Stimulated activated CD4-positive, alpha-beta T cell treated with anti-CD3 and anti-CD28 coated beads, Interleukin-4, amount 100 ng/mL, for 24 hours (primary cell): ENCODE data around the gene GAA.

Experiments
- DNase-seq: peaks from one replicate; pipeline ENCODE4 v3.0.0-alpha.2; 2020

GAA gene

GRCh38 chr17:80104956-80105375 lies 3.6 kb downstream of the GAA start:
- DNase-seq, result no peak

GRCh38 chr17:80105762-80106161 lies 4.4 kb downstream of the GAA start:
- DNase-seq, result no peak

GRCh38 chr17:80106176-80106575 lies 4.8 kb downstream of the GAA start:
- DNase-seq, result no peak

- DNase-seq, result no peak
Measured at GRCh38 chr17:80106751-80107150, 5.4 kb downstream of the GAA start.

- DNase-seq, result no peak
Measured at GRCh38 chr17:80107231-80108021, 6.0 kb downstream of the GAA start.

- no peak for DNase-seq
Measured at GRCh38 chr17:80108036-80108971, 6.9 kb downstream of the GAA start.

- DNase-seq, result no peak
Measured at GRCh38 chr17:80109066-80109660, 7.8 kb downstream of the GAA start.

GRCh38 chr17:80109713-80110446 lies 8.5 kb downstream of the GAA start:
- no peak for DNase-seq

GRCh38 chr17:80110447-80110812 lies 9.0 kb downstream of the GAA start:
- DNase-seq, result no peak

- no peak for DNase-seq
Measured at GRCh38 chr17:80110927-80111701, 9.7 kb downstream of the GAA start.

- no peak for DNase-seq
Measured at GRCh38 chr17:80111702-80112470, 10.5 kb downstream of the GAA start.

- no peak for DNase-seq
Measured at GRCh38 chr17:80112471-80113032, 11.2 kb downstream of the GAA start.

- no peak for DNase-seq
Measured at GRCh38 chr17:80113033-80113484, 11.7 kb downstream of the GAA start.

GRCh38 chr17:80114758-80115157 lies 13.4 kb downstream of the GAA start:
- no peak for DNase-seq

GRCh38 chr17:80115159-80115558 lies 13.8 kb downstream of the GAA start:
- DNase-seq, result no peak

GRCh38 chr17:80116276-80116920 lies 15.0 kb downstream of the GAA start:
- DNase-seq, result no peak

- no peak for DNase-seq
Measured at GRCh38 chr17:80116921-80117380, 15.6 kb downstream of the GAA start.

- DNase-seq, result no peak
Measured at GRCh38 chr17:80117491-80118401, 16.4 kb downstream of the GAA start.
